ENCODE data around the gene TTC39A. TPM values are rescaled to one million over a fixed set of nuclear protein-coding genes. Genes with fewer than 3 reads are reported as not detected.

Gene TTC39A
- total and polyA plus RNA-seq, 5 experiments from 2014 or later, result 0.19 TPM; not detected in 4

DNA sequence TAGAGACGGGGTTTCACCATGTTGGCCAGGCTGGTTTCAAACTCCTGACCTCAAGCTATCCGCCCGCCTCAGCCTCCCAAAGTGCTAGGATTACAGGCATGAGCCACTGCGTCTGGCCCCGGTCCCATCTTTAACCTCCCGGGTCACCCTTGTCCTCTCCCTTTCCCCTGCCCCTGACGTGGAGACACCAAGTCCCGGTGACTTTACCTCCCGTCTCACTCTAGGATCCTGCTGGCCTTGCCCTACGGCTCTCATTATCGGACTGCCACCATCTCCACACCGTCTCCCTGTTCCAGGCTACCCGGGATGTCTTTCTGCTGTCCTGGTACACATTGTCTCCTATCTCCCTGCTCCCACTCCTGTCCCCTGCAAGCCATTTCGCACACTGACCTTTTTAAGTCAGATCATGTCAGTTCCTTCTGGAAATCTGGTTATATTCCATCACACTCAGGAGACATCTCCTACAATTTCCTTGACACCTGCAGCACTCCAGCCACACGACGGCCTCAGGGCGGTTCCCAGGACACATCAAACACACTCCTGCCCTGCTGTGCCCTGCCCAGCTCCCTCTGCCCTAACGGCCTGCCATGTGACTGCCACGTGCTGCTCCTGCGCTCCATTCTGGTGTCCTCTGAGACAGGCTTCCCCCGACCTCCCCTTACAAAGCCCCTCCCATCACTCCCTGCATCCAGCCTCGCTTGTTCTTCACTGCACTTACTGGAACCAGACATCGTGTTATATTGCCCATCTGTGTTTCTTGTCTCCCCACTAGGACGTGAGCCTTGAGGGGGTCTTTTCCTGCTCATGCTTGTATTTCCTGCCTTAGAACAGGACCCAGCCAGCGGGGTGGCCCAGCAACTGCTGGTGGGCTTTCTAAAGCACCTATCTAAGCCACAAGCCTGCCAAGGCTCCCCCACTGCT, 32.7 kb downstream of the TTC39A start:
- POLR2A ChIA-PET, result no interaction called here
- DNase-seq (no peak), ATAC-seq (no peak)
- H3K4me3 Mint-ChIP-seq, result peak overlapping the region; percentile 48 to 84 (median 66)
- no peaks in the 10 kb centered on the region for H3K9me3 Mint-ChIP-seq
- H3K27me3 Mint-ChIP-seq, result peaks cover 0 to 6% (median 0%) of the 10 kb centered on the region in 5 donors
- H3K36me3 Mint-ChIP-seq, result no peaks in the 10 kb centered on the region
- peaks cover 11 to 29% (median 15%) of the 10 kb centered on the region in 4 donors for H3K4me1 Mint-ChIP-seq
- H3K27ac Mint-ChIP-seq, result peak overlapping the region in 5 of 10 donors; percentile 5 to 60 (median 33)

DNA sequence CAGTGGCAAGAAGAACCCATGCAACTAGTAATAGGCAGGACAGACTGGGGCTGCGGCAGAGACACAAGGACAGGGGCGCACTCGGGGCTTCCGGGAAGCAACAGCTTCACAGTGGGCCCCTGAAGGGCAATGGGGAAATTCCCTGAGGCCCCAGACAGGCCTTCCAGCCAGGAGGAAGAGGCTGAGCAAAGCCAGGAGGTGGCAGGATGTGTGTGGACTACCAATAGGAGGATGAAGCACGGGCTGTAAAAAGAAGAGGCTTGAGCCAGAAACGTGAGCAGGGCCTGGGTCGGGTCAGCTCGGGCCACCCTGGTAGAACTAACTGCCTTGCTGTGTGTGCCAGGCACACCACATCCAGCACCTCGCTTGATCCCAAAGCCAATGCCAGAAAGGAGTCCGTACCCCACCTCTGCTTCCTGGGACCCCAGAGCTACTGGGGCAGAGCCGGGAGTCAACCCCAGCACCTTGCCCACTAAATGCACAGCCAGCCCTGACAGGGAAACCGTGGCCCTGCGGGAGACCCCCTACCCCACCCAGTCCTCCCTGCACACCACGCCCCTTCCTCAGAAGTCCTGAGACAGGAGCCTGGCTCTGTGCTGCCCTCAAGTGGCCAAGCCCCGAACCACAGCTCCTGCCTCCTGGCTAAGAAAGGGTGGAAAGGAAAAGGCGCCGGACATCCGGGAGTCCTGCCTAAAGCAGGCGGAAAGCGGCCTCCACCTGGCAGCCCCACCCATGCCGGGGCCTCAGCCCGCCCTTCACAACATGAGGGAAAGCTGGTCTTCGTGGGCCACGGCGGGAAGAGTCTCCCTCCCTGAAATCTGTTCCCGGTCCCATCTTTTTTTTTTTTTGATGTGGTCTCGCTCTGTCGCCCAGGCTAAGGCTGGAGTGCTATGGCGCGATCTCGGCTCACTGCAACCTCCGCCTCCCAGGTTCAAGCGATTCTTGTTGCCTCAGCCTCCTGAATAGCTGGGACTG, 33.7 kb downstream of the TTC39A start:
- Mint-ChIP-seq H3K27me3 (peaks cover 0 to 6% (median 0%) of the 10 kb centered on the region in 5 donors), H3K4me1 (peaks cover 11 to 29% (median 15%) of the 10 kb centered on the region in 4 donors), H3K9me3 (no peaks in the 10 kb centered on the region), H3K4me3 (peak overlapping the region; percentile 57 to 84 (median 72)), H3K27ac (peak overlapping the region in 5 of 10 donors; percentile 29 to 76 (median 53)), H3K36me3 (no peaks in the 10 kb centered on the region)
- ATAC-seq, result peak; percentile 72 to 75
- POLR2A ChIA-PET, result no interaction called here
- peak; percentile 42 to 75 (median 56) for DNase-seq

DNA sequence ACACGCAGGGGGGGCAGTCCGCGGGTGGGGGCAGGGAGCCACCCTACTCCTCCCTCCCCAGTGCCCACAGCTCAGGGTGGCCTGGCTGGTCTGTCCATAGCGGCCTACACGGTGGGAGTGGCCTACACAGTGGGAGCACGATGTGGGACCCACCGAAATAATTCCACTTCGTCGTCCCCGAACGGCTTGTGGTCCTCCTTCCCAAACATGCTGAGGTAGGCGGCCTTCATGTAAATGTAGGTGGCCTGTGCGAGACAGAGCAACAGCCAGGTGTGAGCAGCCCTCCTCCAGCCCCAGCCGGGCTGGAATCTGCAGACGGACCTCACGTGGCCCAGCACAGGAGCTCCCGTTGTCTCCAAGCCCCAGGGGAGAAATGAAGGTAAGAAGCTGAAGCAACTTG, 34.4 kb downstream of the TTC39A start:
- Mint-ChIP-seq H3K27ac (peak overlapping the region in 1 of 10 donors; percentile 58), H3K4me3 (peak overlapping the region in 4 of 10 donors; percentile 26 to 84 (median 64)), H3K9me3 (no peaks in the 10 kb centered on the region), H3K4me1 (peaks cover 11 to 29% (median 15%) of the 10 kb centered on the region in 4 donors), H3K36me3 (no peaks in the 10 kb centered on the region), H3K27me3 (peaks cover 0 to 6% (median 0%) of the 10 kb centered on the region in 5 donors)
- ATAC-seq (no peak), DNase-seq (no peak)
- POLR2A ChIA-PET, result no interaction called here

DNA sequence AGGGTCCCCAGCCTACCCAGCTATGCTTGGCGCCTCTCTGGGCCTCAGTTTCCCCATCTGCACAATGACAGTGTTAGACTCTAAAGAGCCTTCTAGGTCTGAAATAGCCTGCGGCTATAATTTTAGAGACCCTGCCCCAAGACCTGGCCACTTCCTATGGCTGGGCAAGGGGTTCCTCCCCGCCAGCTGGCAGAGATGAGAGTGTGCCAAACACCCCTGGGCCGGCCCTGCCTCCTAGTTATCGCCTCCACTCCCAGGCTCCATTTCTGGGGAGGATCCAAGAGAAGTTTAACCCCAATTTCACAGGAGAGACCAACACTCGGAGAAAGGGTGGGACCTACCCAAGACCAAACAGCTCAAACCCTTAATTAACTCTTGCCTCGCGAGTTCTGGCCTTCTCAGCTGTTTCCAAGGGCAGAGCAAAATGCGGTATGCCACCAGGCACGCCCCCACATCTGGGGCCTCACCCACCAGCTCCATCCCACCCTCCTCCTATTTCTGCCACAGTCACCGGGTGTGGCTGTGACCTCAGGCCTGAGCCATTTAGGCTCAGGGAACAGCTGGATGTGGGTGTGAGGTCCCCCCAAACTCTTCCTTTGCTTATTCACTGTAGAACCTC, 35.7 kb downstream of the TTC39A start:
- ATAC-seq (no peak), DNase-seq (no peak)
- no peaks in the 10 kb centered on the region for H3K9me3 Mint-ChIP-seq
- POLR2A ChIA-PET, result no interaction called here
- H3K36me3 Mint-ChIP-seq, result no peaks in the 10 kb centered on the region
- peaks cover 0 to 6% (median 0%) of the 10 kb centered on the region in 5 donors for H3K27me3 Mint-ChIP-seq
- H3K4me1 Mint-ChIP-seq, result peaks cover 11 to 29% (median 15%) of the 10 kb centered on the region in 4 donors
- peak overlapping the region in 3 of 10 donors; percentile 33 to 60 (median 37) for H3K27ac Mint-ChIP-seq
- no peak overlapping the region for H3K4me3 Mint-ChIP-seq

DNA sequence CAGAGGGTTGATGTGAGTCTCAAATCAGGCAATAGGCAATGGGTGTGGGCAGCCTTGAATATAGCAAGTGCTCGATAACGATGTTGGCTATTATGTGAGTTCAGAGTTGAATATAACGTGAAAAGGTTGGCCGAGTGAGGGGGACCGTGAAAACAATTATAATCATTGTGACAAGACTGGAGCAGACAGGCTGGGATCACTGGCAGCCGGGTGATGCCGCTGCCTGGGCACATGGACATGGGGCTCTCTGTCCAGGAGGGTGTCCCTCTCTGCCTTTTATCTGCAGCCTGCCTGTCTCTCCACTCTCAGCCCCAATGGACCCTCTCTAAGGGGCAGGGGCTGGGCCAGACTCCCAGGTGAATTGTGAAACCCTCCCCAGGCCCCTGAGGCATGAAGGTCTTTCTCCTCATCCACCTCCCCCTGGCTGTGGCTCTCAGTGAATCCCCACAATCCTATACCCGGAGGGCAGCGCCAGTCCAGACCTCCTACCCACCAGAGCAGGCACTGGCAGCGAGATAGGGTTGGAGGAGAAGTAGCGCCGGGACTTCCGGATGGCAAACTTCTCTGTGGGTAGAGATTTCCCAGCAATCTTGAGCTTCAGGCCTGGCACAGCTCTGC, 36.4 kb downstream of the TTC39A start:
- no peak overlapping the region for H3K4me3 Mint-ChIP-seq
- POLR2A ChIA-PET, result no interaction called here
- H3K27ac Mint-ChIP-seq, result peak overlapping the region in 1 of 10 donors; percentile 48

DNA sequence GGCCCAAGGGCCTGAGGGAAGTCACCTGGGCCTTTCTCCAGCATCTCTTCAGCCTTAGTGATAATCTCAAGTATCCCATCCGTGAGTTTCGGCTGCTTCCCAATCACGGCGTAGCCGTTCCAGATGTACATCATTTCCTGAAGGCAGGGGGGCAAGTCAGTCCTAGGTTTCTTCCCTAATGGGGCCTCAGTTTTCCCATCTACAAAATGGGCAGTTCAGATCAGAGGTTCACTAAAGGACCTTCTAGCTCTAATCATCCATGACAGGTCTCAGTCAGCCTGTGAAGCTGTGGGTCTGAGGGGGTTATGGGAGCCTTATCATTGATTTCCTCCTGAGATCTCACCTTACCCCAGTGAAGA, 39.9 kb downstream of the TTC39A start:
- no peak for DNase-seq
- no peaks in the 10 kb centered on the region for H3K9me3 Mint-ChIP-seq
- no peak overlapping the region for H3K27ac Mint-ChIP-seq
- no peak for ATAC-seq
- no peaks in the 10 kb centered on the region for H3K27me3 Mint-ChIP-seq
- H3K4me3 Mint-ChIP-seq, result no peak overlapping the region
- no peaks in the 10 kb centered on the region for H3K36me3 Mint-ChIP-seq
- peaks cover 0 to 2% (median 0%) of the 10 kb centered on the region in 4 donors for H3K4me1 Mint-ChIP-seq
- POLR2A ChIA-PET, result no interaction called here

More for the DNA sequence above, 36.4 kb downstream of the TTC39A start:
- peaks cover 11 to 29% (median 15%) of the 10 kb centered on the region in 4 donors for H3K4me1 Mint-ChIP-seq
- peaks cover 0 to 6% (median 0%) of the 10 kb centered on the region in 5 donors for H3K27me3 Mint-ChIP-seq
- DNase-seq (no peak), ATAC-seq (no peak)
- H3K36me3 Mint-ChIP-seq, result no peaks in the 10 kb centered on the region
- no peaks in the 10 kb centered on the region for H3K9me3 Mint-ChIP-seq

DNA sequence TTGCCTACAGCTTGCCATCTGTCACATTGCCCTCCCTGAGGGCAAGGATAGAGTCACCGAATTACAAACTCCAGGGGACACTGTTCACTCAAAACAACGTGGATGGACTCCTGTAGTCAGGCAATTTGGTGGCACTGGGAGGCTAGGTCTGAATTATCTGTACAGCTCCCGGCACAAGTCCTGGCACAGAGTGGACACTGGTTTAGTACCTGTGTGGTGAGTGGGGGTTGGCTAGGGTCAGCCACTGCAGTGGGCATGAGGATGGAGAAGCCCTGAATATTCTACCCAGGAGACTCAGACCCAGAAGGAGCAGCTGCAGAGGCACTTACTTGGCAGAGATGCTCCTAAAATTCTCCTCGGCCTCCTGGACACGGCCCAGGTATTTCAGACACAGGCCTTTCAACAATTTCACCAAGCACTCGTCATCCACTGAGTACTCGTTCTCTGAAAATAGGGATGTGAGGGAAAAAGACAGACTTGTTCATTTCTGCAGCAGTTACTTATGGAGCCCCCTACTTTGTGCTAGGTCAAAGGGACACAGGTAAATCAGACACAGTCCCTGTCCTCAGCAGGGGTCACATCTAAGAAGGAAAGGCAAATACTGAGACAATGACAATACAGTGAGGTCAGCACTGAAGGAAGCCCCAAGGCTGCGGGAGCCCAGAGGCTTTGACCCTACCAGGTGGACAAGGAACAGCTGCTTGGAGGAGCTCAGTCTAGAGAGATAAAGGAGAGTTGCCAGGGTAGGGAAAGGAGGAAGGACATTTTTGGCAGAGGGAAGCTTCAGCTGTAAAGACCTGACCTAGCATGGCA, 40.5 kb downstream of the TTC39A start:
- Mint-ChIP-seq H3K4me3 (no peak overlapping the region), H3K4me1 (peaks cover 0 to 2% (median 0%) of the 10 kb centered on the region in 4 donors), H3K9me3 (no peaks in the 10 kb centered on the region), H3K36me3 (no peaks in the 10 kb centered on the region), H3K27me3 (no peaks in the 10 kb centered on the region), H3K27ac (peak overlapping the region in 1 of 10 donors; percentile 2)
- POLR2A ChIA-PET, result no interaction called here
- ATAC-seq (no peak), DNase-seq (no peak)

DNA sequence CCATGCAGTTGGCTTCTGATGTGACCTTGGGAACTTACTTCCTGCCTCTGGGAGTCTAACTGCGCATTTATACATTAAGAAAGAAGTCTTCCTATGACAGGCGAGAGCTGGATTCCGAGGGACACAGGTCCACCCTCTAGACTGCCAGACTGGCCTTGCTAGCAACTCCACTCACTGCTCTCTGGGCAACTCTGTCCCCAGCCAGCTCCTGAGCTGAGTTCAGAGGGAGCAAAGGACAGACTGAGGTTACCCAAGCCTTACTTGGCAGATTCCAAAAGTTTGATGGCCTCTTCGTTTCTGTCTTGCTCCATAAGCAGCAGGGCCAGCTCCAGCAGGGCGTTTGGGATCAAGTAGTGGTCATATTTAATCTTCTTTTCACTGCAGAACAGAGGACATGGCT, 41.8 kb downstream of the TTC39A start:
- Mint-ChIP-seq H3K27ac (no peak overlapping the region), H3K9me3 (no peaks in the 10 kb centered on the region), H3K4me3 (no peak overlapping the region), H3K36me3 (no peaks in the 10 kb centered on the region), H3K27me3 (no peaks in the 10 kb centered on the region), H3K4me1 (no peaks in the 10 kb centered on the region)
- POLR2A ChIA-PET, result no interaction called here
- ATAC-seq, result no peak
- DNase-seq, result no peak

DNA sequence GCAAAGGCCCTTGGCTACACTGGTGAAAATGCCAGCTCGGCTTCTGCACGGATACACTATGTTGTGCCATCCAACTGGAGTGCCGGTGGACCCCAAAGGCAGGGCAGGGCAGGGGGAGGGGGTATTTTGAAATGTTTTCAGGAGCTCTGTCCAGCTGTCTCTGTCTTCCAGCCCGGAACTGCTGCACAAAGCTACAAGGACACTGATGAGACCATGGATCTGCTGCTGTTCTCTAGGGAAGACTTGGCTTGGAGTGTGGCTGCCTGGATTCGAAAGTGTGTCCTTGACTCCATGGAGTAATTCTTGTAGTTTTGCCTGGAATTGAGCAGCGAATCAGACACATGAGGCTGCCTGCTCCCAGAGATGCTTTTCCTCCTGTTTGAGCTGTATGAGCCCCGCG, 42.4 kb downstream of the TTC39A start:
- Mint-ChIP-seq H3K4me1 (no peaks in the 10 kb centered on the region), H3K27ac (peak overlapping the region in 1 of 10 donors; percentile 9), H3K9me3 (no peaks in the 10 kb centered on the region), H3K36me3 (no peaks in the 10 kb centered on the region), H3K4me3 (no peak overlapping the region), H3K27me3 (no peaks in the 10 kb centered on the region)
- POLR2A ChIA-PET, result no interaction called here
- ATAC-seq, result no peak
- no peak for DNase-seq

DNA sequence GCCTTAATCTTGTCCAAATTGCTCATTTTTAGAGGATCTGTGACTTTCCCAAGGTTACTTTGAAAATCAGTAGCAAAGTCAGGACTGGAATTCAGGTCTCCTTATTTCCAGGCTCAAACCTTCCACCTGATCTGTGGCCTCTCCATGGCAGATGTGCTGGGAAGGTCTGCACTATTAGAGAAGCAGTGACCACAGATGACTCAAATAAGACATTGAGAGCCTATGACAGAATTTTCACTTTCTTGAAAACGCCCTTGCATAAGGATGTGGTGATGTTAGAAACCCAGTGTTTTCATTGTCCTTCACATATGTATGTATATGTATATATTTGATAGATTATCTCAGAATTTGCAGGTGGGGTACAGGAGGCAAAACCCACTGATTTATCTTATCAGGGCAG, 45.3 kb downstream of the TTC39A start:
- Mint-ChIP-seq H3K27ac (no peak overlapping the region), H3K4me1 (no peaks in the 10 kb centered on the region), H3K36me3 (peaks cover 0 to 2% (median 0%) of the 10 kb centered on the region in 3 donors), H3K9me3 (no peaks in the 10 kb centered on the region), H3K4me3 (no peak overlapping the region), H3K27me3 (no peaks in the 10 kb centered on the region)
- POLR2A ChIA-PET, result no interaction called here
- no peak for ATAC-seq
- no peak for DNase-seq

DNA sequence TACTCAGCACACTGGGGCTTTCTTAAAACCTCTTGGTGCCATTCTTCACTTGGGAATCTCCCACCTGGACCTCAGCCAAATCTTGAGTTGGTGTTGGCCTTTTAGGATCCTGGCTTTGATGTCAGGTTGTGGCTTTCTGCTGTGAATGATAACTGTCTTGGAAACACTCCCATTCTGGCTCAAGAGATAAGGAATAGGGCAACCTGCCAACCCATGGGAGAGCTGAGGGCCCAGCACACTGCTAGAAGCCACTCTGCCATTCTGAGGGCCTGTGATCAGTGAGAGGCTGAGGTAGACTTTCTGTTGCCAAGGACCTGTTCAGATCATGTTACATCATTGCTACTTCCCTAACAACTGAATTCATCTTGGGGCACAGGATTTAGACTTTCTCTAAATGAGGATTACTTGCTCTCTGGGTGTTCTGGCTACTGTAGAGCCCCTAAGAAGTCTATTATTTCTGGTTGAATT, 45.8 kb downstream of the TTC39A start:
- no peak for DNase-seq
- H3K4me3 Mint-ChIP-seq, result no peak overlapping the region
- POLR2A ChIA-PET, result no interaction called here
- no peaks in the 10 kb centered on the region for H3K4me1 Mint-ChIP-seq
- H3K27ac Mint-ChIP-seq, result peak overlapping the region in 1 of 10 donors; percentile 24
- H3K27me3 Mint-ChIP-seq, result no peaks in the 10 kb centered on the region
- no peaks in the 10 kb centered on the region for H3K9me3 Mint-ChIP-seq
- H3K36me3 Mint-ChIP-seq, result peaks cover 0 to 2% (median 2%) of the 10 kb centered on the region in 3 donors
- ATAC-seq, result no peak
